ENCODE results near the gene GABBR1. TPM values are rescaled to one million over a fixed set of nuclear protein-coding genes. Genes with fewer than 3 reads are reported as not detected.

The GABBR1 gene
- total and polyA plus RNA-seq, 2 donors (not counting 3 experiments of a cell fraction or from before 2014, with no cell fraction given), result 43.6 to 50.8 TPM

GRCh38 chr6:29610540-29610939 is 22.4 kb downstream of the GABBR1 start:
- POLR2A ChIA-PET, result no interaction called here
- intact Hi-C loops (cut with micrococcal nuclease), result no loop called here
- BruUV-seq (replicated peaks), result no TSS peak
- no peak overlapping the region for H3K4me2 ChIP-seq (ENCODE audit: insufficient read depth, low read length)
- DNase-seq (ENCODE audit: low read depth, low spot score), result no peak
- dilution Hi-C loops (cut with MboI; ENCODE audit: extremely low pct_ligation_motif_present, low sequenced_read_pairs), result no loop called here
- no peak overlapping the region for H3K9ac ChIP-seq (replicated peaks; ENCODE audit: extremely low read depth, insufficient read depth, low read length)
- no peak overlapping the region for H2AFZ ChIP-seq (ENCODE audit: low read depth, low read length)
- CTCF ChIA-PET, result no interaction called here
- no peaks in the 10 kb centered on the region for H3K27me3 ChIP-seq (ENCODE audit: control insufficient read depth in 2 of 2, insufficient read depth in 2 of 2, low read length in 2 of 2)
- no peaks in the 10 kb centered on the region for H3K4me1 ChIP-seq (ENCODE audit: control insufficient read depth, extremely low read depth, insufficient read depth, low read length)
- TF ChIP-seq EZH2 (IDR thresholded peaks at IDR 0.05; ENCODE audit: borderline replicate concordance, low read depth, low read length, severe bottlenecking), result no peak
- no peak for TF ChIP-seq MAX (IDR thresholded peaks at IDR 0.05; ENCODE audit: insufficient read depth, insufficient read length)
- no peak for TF ChIP-seq POLR2A (IDR thresholded peaks at IDR 0.05; ENCODE audit: low read depth, low read length)
- no peak for TF ChIP-seq FOS (IDR thresholded peaks at IDR 0.05; ENCODE audit: borderline replicate concordance, insufficient read depth, low read length)
- no peak for TF ChIP-seq JUN (IDR thresholded peaks at IDR 0.05; ENCODE audit: borderline replicate concordance, insufficient read depth, insufficient read length, low read depth)
- no peak for TF ChIP-seq POLR2AphosphoS5 (IDR thresholded peaks at IDR 0.05; ENCODE audit: insufficient read depth, low read depth, low read length)
- no peak for TF ChIP-seq CTCF (IDR thresholded peaks at IDR 0.05; ENCODE audit: extremely low read depth in 1 of 2, insufficient read depth in 1 of 2, low read depth in 1 of 2, low read length in 2 of 2)
- TF ChIP-seq GATA2 (IDR thresholded peaks at IDR 0.05; ENCODE audit: insufficient read depth, insufficient read length, low read depth, low read length), result no peak
- no peak for TF ChIP-seq MYC (IDR thresholded peaks at IDR 0.05; ENCODE audit: low read depth, low read length)
- FAIRE-seq, result no peak
- H3K9me1 ChIP-seq (replicated peaks; ENCODE audit: control insufficient read depth, extremely low read depth, insufficient read depth, low read length), result no peaks in the 10 kb centered on the region
- H4K20me1 ChIP-seq (replicated peaks; ENCODE audit: control insufficient read depth, extremely low read depth, insufficient read depth, low read length), result no peaks in the 10 kb centered on the region
- no peak overlapping the region for H3K27ac ChIP-seq (ENCODE audit: insufficient read depth, low read depth, low read length)
- H3K4me3 ChIP-seq (replicated peaks in 1 of 3; ENCODE audit: insufficient read depth in 1 of 3, low read depth in 1 of 3, low read length in 3 of 3), result no peak overlapping the region
- H3K79me2 ChIP-seq (ENCODE audit: control insufficient read depth, insufficient read depth, low read length), result no peaks in the 10 kb centered on the region
- peaks cover 12 to 33% of the 10 kb centered on the region in 2 experiments for H3K36me3 ChIP-seq (ENCODE audit: control insufficient read depth in 2 of 2, extremely low read depth in 1 of 2, insufficient read depth in 2 of 2, low read length in 2 of 2)
- H3K9me3 ChIP-seq (replicated peaks; ENCODE audit: control insufficient read depth, insufficient read depth, low read length), result no peaks in the 10 kb centered on the region

Measured in endothelial cell of umbilical vein (primary cell).